NCI-H1105 (cell line): Measurements from ENCODE around the gene RALGPS1.
"Not testable (repeated sequence)": the region's sequence is repeated elsewhere in the genome, so short reads cannot be mapped to it uniquely, and the experiment has no call there.

ENCODE experiments used
- DNase-seq: peaks from one replicate; lab custom pipeline; 2025; lab: John Stamatoyannopoulos, UW

The RALGPS1 gene

DNA sequence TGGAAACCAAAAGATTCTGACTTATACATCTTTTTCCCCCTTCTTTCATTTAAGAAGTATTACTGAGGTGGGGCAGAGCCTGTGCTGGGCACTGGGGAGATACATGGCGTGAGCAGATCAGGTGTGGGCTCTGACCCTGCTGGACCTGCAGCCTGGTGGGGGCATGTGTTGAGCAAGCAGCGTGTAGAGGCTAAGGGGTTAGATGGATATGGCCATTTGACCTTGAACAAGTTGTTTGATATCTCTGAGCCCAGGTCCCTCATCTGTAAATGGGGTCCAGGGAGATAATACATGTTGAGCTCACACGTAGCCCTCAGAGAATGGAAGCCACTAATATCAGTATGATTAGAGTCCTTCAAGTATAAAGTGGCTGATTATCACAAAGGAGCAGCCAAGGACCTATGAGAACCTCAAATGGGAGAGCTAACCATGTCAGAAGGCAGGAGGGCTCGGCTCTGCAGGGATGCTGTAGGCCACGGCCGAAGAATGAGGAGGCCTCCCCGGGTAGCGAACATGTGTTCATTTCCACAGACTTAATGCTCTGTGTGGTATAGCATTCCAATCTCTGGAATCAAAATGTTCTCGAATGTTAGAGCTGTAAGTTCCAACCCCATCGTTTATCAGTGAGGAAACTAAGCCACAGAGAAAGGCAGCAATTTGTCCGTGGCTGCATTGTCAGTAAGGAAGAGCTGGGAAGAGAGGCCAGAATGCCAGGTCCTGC, 223.2 kb downstream of the RALGPS1 start:
- no peak for DNase-seq

- no peak for DNase-seq
Observed at GRCh38 chr9:127138444-127138843, 223.9 kb downstream of the RALGPS1 start.

DNA sequence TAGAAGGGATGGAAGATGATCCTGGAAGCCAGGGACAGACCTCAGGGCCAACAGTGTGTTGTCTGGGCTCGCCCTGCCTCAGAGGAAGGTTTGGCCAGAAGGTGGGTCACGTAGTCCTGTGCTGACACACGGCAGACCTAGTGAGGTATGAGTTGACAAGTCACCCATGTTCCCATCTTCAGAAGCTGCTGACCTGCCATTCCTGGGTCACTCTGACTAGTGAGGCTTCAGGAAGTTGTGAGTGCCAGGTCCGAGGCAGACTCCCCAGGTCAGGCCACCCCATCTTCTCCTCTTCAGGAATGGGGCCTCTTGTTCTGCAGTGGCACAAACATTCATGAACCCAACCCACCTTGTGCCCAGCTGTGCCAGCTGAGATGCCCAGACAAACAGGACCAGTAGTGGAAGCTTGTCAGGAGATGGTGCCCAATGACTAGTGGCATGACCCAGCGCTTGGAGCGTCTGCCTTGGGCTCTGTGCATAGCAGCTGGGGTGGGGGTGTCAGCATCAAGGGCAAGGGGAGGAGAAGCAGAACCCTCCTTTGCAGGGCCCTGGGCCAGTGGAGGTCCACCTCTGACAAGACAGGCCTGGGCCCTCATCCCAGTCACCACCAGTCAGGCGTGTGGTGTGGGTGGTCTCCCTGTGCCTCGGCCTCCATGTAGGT, 224.6 kb downstream of the RALGPS1 start:
- no peak for DNase-seq

DNA sequence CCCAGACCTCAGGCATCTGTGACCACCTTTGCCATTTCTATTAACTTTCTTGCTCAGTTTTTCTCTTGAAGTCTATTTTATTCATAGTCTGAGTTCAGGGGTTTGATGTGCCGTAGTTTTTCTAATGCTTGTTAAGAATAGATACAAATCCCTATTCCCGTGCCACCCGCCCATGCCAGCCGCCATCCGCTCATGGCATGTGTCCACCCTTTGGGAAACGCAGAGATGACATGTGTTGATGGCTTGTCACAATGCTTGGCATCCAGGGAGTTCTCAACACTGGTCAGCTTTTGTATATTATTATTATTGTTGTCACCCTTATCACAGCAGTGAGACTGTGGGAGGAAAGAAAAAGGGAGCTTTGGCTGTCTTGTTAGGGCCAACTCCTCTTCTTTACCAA, 225.2 kb downstream of the RALGPS1 start:
- DNase-seq: no peak

DNA sequence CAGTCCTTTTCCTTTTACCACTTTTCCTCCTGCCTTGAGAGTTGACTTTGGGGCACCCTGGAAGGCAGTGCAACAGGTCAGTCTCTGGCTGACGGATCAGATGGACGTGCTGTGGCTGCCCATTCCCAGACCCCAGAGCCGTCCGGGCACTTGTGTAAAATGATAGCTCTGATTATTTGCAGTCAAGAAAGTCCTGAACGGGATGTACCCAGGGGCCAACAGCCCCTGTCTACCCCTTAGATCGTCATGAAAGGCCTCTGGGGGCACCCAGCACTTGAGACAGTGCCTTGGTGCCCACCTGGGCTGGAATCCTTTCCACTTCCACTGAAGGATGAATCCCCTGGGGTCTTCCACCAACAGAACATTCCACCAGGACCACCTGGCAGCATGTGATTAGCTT, 225.6 kb downstream of the RALGPS1 start:
- no peak for DNase-seq

- no peak for DNase-seq
Observed at GRCh38 chr9:127140842-127141675, 226.5 kb downstream of the RALGPS1 start.

DNA sequence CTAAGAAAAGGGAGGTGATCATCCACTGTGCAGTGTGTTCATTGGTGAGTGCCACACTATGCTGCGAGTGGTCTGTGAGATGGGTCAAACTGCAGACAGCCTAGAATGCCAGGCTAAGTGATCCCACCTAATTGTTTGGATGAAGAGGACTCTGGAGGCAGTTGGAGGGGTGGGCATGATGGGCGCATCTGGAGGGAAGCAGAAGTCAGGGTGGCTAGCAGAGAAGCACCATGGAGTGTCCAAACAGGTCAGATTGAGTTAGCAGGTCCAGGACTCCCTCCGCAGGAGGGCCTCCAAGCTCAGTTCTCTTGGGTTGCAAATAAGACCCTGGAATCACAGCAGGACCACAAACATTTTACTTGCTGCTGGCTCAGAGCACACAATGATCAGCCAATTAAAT, 227.7 kb downstream of the RALGPS1 start:
- DNase-seq: no peak

GRCh38 chr9:127142931-127143464, 228.4 kb downstream of the RALGPS1 start:
- DNase-seq: no peak

DNA sequence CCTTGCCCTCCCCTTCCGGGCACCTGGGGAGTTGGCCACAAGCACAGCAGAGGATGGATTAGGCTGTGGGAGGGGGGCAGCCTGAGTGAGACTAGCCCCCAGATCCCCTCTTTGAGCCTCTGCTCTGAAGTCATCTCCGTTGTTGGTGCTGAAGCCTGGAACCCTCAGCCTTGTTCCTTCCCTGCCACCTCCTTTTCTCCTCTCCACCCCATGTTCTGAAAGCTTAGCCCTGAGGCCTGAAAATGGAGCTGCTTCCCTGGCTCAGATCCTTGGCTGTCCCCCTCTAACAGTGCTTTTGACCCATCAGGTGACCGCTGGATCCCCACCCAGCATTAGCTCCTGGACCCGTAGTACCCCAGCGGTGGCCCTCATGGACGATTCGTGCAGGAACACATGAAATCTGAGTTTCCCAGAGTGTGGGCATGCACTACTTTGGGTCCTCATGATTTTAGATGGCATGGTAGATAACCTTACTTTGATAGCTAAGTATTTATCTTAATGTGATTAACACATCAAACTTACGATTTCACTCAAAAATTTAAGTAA, 229.4 kb downstream of the RALGPS1 start:
- no peak for DNase-seq

GRCh38 chr9:127144670-127145445, 230.3 kb downstream of the RALGPS1 start:
- no peak for DNase-seq

GRCh38 chr9:127146841-127147240, 232.3 kb downstream of the RALGPS1 start:
- DNase-seq: not testable (repeated sequence)

- no peak for DNase-seq
Observed at GRCh38 chr9:127147251-127147650, 232.7 kb downstream of the RALGPS1 start.

- DNase-seq: no peak
Observed at GRCh38 chr9:127148014-127148413, 233.4 kb downstream of the RALGPS1 start.

DNA sequence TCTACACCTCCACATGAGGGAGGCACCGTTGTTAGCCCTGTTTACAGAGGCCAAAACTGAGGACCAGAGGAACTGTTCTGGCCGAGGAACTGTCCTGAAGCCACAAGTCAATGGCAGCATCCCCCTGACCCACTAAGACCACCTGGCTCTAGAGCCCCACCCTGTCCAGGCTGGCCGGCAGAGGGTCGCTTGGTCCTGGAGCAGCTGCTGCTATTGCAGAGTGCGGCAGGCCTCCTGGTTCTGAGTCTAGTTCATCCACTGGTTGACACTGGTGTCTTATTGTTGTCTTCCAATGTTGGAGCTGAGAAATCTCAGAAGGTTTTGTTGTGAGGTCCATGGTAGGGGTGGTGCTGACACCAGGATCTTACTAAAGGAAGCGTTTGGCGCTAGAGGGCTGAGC, 234.4 kb downstream of the RALGPS1 start:
- no peak for DNase-seq

- DNase-seq: no peak
Observed at GRCh38 chr9:127149463-127150390, 235.1 kb downstream of the RALGPS1 start.

- DNase-seq: no peak
Observed at GRCh38 chr9:127153501-127153900, 238.9 kb downstream of the RALGPS1 start.

GRCh38 chr9:127154003-127154389, 239.4 kb downstream of the RALGPS1 start:
- no peak for DNase-seq

DNA sequence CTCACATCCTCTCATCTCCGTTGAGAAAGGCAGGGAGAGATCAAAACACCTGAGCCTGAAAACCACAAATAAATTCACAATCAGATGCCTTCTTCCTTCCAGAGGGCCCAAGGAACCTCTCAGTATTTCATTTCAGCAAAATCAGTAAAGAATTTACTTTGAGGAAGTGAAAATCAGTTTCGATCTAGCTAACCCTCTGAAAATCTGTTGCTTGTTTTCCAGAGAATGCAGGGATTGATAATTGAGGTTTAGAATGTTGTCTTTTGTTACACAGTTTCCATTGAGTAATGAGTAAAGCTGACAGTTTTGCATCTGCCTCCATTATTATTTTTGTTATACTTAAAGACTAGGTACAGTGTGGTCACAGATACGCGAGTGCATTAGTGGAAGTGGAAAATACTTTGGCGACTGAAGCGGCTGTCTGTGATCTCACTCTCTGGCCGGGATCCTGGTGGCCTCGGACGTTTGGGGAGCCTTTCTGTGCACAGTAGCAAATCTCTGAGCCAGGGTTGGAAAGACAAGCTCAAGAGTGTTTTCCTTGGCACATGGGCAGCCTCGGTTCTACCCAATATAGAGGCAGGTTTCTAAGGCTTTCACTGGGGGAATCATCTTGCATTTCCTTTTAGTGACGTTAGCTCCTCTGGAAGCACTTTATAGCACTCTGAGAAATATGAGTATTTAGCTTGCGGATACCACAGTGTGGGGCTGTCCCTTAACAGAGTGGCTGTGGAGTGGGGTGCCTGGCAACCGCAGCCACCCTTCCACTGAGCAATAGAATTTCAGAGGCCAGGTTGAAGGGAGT, 240.0 kb downstream of the RALGPS1 start:
- DNase-seq: no peak

- DNase-seq: no peak
Observed at GRCh38 chr9:127155314-127155960, 240.9 kb downstream of the RALGPS1 start.
